Measurements from ENCODE around the gene HSPB1.
"Not testable (repeated sequence)": the region's sequence is repeated elsewhere in the genome, so short reads cannot be mapped to it uniquely, and the experiment has no call there.

The HSPB1 gene

GRCh38 chr7:76269895-76270294 is 32.6 kb upstream of the HSPB1 start:
- no peak for TF ChIP-seq CTCF (IDR thresholded peaks at IDR 0.05; ENCODE audit: insufficient read depth, low read depth, low read length, missing control alignments)
- no peak for DNase-seq (ENCODE audit: low read depth)
- H3K4me3 ChIP-seq (ENCODE audit: low read depth, low read length) = no peak overlapping the region

GRCh38 chr7:76271384-76271783 is 31.1 kb upstream of the HSPB1 start:
- H3K4me3 ChIP-seq (ENCODE audit: low read depth, low read length); DNase-seq (ENCODE audit: low read depth): not testable (repeated sequence)

GRCh38 chr7:76272142-76272541 is 30.3 kb upstream of the HSPB1 start:
- H3K4me3 ChIP-seq (ENCODE audit: low read depth, low read length) = no peak overlapping the region
- TF ChIP-seq CTCF (IDR thresholded peaks at IDR 0.05; ENCODE audit: insufficient read depth, low read depth, low read length, missing control alignments) = no peak
- DNase-seq (ENCODE audit: low read depth) = no peak

- peak overlapping the region; percentile 17 for H3K4me3 ChIP-seq (ENCODE audit: low read depth, low read length)
- no peak for TF ChIP-seq CTCF (IDR thresholded peaks at IDR 0.05; ENCODE audit: insufficient read depth, low read depth, low read length, missing control alignments)
- peak; percentile 51 for DNase-seq (ENCODE audit: low read depth)
Observed at GRCh38 chr7:76272851-76273497, 29.5 kb upstream of the HSPB1 start.

GRCh38 chr7:76273503-76273902 is 29.0 kb upstream of the HSPB1 start:
- TF ChIP-seq CTCF (IDR thresholded peaks at IDR 0.05; ENCODE audit: insufficient read depth, low read depth, low read length, missing control alignments) = no peak
- no peak overlapping the region for H3K4me3 ChIP-seq (ENCODE audit: low read depth, low read length)
- DNase-seq (ENCODE audit: low read depth) = no peak

GRCh38 chr7:76278540-76278939 is 23.9 kb upstream of the HSPB1 start:
- TF ChIP-seq CTCF (IDR thresholded peaks at IDR 0.05; ENCODE audit: insufficient read depth, low read depth, low read length, missing control alignments) = no peak
- DNase-seq (ENCODE audit: low read depth) = peak; percentile 35
- no peak overlapping the region for H3K4me3 ChIP-seq (ENCODE audit: low read depth, low read length)

GRCh38 chr7:76280408-76280807 is 22.1 kb upstream of the HSPB1 start:
- H3K4me3 ChIP-seq (ENCODE audit: low read depth, low read length) = no peak overlapping the region
- no peak for DNase-seq (ENCODE audit: low read depth)
- TF ChIP-seq CTCF (IDR thresholded peaks at IDR 0.05; ENCODE audit: insufficient read depth, low read depth, low read length, missing control alignments) = no peak

All from GM12865 (cell line).